COR-L47 (cell line): ENCODE measurements around the gene FHIT.

Experiments used
- DNase-seq: peaks from one replicate; lab custom pipeline; 2025; lab: John Stamatoyannopoulos, UW

Gene FHIT

DNA sequence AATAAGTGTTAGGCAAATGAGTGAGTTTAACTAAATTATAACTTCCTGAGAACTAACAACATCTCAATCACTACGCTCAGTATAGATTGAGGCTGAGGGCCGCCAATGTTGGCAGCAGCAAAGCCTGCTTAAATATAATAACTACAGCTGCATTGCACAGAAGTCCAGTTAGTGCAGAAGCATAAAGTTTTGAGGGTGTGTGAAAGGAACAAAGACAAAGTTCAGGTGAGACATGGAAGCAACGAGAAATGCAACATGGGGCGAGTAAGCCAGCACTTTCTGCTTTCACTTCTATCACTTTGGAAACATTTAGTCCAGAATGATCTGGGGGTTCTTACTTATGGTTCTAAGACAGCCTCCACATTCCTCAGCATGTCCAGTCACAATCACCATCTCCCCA is 1149.1 kb downstream of the FHIT start:
- no peak for DNase-seq

DNA sequence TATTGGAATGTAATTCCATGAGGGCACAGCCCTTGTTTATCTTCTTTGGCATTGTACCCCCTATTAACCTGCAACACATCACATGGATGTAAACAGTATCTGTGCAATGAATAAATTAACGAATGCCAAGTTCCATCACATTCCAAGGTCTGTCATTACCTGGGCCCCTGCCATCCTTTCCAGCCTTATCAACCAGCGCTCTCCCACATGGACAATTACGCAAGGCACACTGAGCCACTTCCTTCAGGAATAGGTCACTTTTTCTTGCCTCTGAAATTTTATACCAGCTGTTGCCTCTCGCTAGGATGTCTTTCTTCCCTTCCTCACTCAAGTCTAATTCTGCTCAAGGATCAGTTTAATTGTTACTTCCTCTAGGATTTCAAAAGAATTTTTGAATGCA is 1149.6 kb downstream of the FHIT start:
- no peak for DNase-seq

- DNase-seq, result no peak
Measured at GRCh38 chr3:60096403-60096802, 1154.8 kb downstream of the FHIT start.

DNA sequence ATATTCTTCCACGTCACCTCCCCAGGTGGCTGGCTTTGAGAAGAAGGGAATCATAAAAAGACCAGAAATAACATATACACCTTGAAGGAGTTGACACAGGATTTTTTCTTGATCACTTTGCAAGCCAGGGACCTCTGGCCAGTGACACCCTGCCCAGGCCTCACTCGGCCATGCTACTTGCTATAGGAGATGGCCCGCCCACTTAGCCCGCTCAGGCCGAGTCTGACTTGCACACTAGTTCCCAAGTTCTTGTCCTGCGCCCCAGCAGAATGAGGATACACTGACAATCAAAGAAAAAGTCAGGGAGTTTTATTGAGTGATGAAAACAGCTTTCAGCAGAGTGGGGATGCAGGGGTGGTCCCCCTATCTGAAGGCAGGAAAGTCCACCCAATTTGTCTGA is 1155.3 kb downstream of the FHIT start:
- DNase-seq, result no peak

DNA sequence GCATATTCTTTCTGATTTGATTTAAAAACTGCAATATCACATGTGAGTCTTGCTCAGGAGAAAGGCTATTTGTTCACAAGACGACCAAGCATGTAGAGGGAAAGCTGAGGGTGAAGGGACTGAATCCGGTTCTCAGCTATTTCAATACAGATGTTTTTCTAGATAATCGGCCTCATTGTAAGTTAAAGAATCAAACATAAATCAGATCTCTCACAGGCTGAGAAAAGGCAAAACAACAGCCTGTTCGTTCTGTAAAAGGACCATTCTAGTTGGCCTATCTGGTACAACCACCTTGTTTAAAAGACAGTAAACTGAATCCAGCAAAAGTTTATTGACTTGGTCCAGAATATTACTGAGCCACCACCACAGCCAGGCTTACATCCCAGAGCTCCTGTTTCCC is 1155.7 kb downstream of the FHIT start:
- no peak for DNase-seq

- peak; percentile 65 for DNase-seq
Measured at GRCh38 chr3:60094392-60094947, 1156.8 kb downstream of the FHIT start.

DNA sequence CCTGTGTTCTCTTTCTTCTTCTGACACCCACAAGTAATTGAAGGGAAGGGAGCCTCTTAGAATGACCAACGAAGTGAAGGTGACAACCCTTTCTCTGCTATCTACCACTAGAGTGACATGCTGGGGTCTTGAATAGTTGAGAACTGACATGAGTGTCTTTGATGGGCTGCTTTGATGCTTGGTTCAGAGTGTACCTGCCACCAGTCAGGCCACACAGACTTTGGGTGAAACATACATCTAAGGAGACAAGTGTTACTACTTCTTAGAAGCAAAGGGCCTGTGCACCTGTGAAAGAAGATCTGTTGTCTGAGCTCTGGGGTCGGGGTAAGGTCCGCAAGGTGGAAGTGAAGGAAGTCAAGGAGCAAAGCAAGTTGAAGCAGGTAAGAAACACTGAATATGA is 1160.7 kb downstream of the FHIT start:
- DNase-seq, result no peak

DNA sequence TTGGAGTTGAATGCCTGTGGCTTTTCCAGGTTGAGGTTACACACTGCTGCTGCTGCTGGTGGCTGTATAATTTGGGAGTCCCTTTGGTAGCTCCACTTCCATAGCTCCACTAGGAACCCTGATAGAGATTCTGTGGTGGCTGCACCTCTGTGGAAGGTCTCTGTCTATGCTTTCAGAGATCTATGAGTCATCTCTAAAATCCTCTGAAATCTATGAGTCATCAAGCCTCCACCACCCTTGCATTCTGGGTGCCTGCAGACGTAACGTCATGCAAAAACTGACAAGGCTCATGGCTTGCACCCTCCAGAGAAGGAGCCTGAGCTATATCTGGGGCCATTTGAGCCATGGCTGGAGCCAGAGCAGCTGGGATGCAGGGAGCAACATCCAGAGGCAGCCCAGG is 1164.4 kb downstream of the FHIT start:
- no peak for DNase-seq

DNA sequence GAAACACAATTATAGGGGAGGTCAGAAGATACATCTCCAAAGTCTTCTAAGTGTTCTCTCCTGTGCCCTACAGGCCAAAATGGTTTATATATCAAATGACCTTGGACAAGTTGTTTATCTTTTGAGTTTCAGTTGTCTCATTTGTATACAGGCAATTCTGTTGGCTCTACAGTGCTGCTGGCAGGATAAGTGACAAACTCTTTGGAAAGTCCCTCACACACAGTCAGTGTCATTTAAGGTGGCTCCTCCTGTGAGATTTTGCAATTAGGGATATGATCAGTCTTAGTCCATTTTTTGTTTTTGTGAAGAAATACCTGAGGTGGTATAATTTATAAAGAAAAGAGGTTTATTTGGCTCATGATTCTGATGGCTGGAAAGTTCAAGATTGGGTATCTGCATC is 1165.6 kb downstream of the FHIT start:
- no peak for DNase-seq

GRCh38 chr3:60081381-60082095 is 1169.7 kb downstream of the FHIT start:
- DNase-seq, result no peak

GRCh38 chr3:60080648-60081047 is 1170.6 kb downstream of the FHIT start:
- DNase-seq, result no peak

DNA sequence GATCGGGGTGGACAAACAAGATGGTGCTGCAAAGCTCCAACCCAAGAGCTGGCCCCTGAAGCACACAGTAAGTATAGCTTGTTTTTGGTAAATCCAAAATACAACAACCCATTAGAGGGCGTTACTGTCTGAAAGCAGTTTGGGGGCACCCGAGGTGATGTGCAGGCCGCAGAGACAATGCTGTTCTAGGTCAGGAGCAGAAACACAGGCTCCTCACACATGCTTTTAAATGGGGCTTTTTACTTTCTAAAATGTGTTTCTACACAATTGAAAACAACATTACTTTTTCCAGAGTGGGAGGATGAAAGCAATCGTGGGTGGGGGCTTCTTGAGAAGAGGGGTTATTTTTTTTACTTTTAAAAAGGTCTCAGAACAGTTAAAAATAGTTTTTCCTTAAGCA is 1172.2 kb downstream of the FHIT start:
- no peak for DNase-seq

GRCh38 chr3:60076331-60076730 is 1174.9 kb downstream of the FHIT start:
- DNase-seq, result no peak

GRCh38 chr3:60073942-60074341 is 1177.3 kb downstream of the FHIT start:
- DNase-seq, result no peak

- no peak for DNase-seq
Measured at GRCh38 chr3:60073228-60073627, 1178.0 kb downstream of the FHIT start.

DNA sequence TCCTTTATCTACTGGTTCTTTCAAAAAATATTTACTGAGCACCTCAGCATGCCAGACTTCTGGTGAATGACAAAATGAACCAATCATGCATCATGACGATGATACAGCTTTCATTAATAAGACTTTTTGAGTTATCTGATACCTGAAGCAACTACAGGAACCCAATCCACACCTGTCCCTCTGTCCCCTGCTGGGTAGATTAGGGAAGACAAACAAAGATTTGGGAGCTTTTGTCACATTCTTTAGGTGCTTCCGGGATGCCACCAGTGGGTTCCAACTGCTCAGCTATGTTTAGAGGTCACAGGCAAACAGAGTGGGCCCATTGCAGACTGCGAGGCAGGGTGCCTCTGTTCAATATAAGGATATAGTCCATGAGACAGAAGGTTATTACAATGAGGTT is 1180.9 kb downstream of the FHIT start:
- DNase-seq, result no peak

GRCh38 chr3:60065227-60065868 is 1185.9 kb downstream of the FHIT start:
- no peak for DNase-seq

- DNase-seq, result no peak
Measured at GRCh38 chr3:60064210-60065178, 1186.8 kb downstream of the FHIT start.

GRCh38 chr3:60056404-60056803 is 1194.8 kb downstream of the FHIT start:
- DNase-seq, result no peak

- no peak for DNase-seq
Measured at GRCh38 chr3:60055765-60056164, 1195.5 kb downstream of the FHIT start.

DNA sequence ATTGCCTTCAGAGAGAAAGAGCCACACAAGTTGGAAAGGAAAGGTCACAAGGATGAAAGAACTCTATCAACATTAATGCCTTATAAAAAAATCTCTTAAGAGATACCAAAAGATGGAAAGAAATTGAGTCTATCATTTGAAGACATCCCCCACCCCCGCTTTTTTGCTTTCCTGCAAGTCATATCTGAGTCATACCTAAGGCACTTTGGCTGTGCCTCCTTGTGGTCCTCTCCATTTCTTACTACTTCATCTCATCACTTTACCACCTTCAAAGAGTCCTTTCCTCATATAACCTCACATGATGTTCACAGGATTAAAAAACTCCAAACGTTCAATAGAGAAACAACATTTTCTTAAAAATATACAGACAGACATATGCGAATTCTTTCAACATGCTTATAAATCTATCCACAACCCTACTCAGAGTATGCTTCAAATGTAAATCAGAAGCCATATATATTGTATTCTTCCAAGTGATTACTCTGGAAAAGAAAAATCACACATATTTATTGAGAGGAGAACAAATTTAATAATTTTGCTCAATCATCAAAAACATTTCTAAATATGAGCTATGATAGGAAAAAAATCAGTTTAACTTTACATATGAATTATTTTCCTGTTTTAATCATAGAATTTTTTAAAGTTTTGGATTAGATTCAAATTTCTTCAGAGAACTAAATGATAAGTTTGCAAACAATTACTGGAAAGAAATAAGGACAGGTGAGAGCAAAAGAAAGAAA is 1197.6 kb downstream of the FHIT start:
- DNase-seq, result no peak

DNA sequence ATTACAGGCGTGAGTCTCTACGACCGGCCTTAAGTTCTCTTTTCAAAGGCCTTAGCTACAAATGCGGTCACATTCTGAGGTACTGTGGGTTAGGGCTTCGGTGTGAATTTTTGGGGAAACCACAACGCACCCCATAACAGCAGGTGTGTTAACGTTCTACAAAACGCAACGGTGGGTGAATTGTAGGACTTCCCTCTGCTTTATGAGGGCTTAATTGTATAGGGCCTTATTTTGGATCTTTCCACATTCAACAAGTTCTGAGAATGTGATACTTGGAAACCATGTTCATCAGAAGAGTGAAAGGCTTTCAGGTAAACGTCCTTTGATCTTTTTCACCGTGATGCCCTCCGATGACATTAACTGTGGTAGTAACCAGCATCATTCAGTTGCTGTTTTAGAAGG is 1202.8 kb downstream of the FHIT start:
- DNase-seq, result no peak
